ENCODE data around the gene PEAR1.

- no peak for TF ChIP-seq GABPA (IDR thresholded peaks at IDR 0.05; ENCODE audit: borderline replicate concordance, insufficient read depth, low read length)
- TF ChIP-seq, protein P1, sequence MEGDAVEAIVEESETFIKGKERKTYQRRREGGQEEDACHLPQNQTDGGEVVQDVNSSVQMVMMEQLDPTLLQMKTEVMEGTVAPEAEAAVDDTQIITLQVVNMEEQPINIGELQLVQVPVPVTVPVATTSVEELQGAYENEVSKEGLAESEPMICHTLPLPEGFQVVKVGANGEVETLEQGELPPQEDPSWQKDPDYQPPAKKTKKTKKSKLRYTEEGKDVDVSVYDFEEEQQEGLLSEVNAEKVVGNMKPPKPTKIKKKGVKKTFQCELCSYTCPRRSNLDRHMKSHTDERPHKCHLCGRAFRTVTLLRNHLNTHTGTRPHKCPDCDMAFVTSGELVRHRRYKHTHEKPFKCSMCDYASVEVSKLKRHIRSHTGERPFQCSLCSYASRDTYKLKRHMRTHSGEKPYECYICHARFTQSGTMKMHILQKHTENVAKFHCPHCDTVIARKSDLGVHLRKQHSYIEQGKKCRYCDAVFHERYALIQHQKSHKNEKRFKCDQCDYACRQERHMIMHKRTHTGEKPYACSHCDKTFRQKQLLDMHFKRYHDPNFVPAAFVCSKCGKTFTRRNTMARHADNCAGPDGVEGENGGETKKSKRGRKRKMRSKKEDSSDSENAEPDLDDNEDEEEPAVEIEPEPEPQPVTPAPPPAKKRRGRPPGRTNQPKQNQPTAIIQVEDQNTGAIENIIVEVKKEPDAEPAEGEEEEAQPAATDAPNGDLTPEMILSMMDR (IDR thresholded peaks at IDR 0.05; ENCODE audit: control extremely low read depth in 1 of 3, insufficient read depth in 1 of 3, low read depth in 1 of 3, low read length in 3 of 3) = no peak
- no peak for TF ChIP-seq EP300 (IDR thresholded peaks at IDR 0.05; ENCODE audit: borderline replicate concordance in 1 of 2, low read depth in 2 of 2, low read length in 2 of 2)
- no peak for TF ChIP-seq ZNF274 (IDR thresholded peaks at IDR 0.05; ENCODE audit: borderline replicate concordance, extremely low read depth, low read length)
- TF ChIP-seq SIN3A (conservative IDR thresholded peaks at IDR 0.05 in 1 of 2, IDR thresholded peaks at IDR 0.05 in 1 of 2; ENCODE audit: low read depth in 1 of 2, low read length in 2 of 2) = no peak
- TF ChIP-seq KDM5A (IDR thresholded peaks at IDR 0.05; ENCODE audit: low read length) = no peak
- TF ChIP-seq, protein P2, sequence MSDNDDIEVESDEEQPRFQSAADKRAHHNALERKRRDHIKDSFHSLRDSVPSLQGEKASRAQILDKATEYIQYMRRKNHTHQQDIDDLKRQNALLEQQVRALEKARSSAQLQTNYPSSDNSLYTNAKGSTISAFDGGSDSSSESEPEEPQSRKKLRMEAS (IDR thresholded peaks at IDR 0.05) = no peak
- no peak for TF ChIP-seq SP1 (IDR thresholded peaks at IDR 0.05; ENCODE audit: low read depth, low read length)
- no peak for TF ChIP-seq POLR2A (IDR thresholded peaks at IDR 0.05; ENCODE audit: control extremely low read depth in 1 of 2, low read depth in 2 of 2, low read length in 2 of 2)
- no peak for TF ChIP-seq FOSL1 (IDR thresholded peaks at IDR 0.05; ENCODE audit: insufficient read depth, low read depth, low read length)
These were observed 8.7 kb downstream of the PEAR1 start for GRCh38 chr1:156901966-156902915.
